Type B pancreatic cell (in vitro differentiated cells): ENCODE data around the gene DCHS2. TPM values are rescaled to one million over a fixed set of nuclear protein-coding genes. Genes with fewer than 3 reads are reported as not detected.

Experiments
- DNase-seq: peaks from one replicate; pipeline ENCODE4 v3.0.0; 2021; ENCODE audit warnings: mixed read lengths; ENCODE audit not compliant: unreplicated experiment; ENCODE audit errors: extremely low spot score
- H3K27ac Mint-ChIP-seq: 2 replicates; pipeline ENCODE4 v1.8.0; 2021; ENCODE audit warnings: mild to moderate bottlenecking, mixed read lengths
- H3K27me3 Mint-ChIP-seq: 2 replicates; pipeline ENCODE4 v1.8.0; 2021; ENCODE audit warnings: mixed read lengths
- H3K36me3 Mint-ChIP-seq: 2 replicates; pipeline ENCODE4 v1.8.0; 2021; ENCODE audit warnings: mixed read lengths
- H3K4me1 Mint-ChIP-seq: one replicate; pipeline ENCODE4 v1.8.0; 2021; ENCODE audit warnings: mixed read lengths; ENCODE audit not compliant: unreplicated experiment
- H3K4me3 Mint-ChIP-seq: 2 replicates; pipeline ENCODE4 v1.8.0; 2021; ENCODE audit warnings: mild to moderate bottlenecking, mixed read lengths
- H3K9me3 Mint-ChIP-seq: 2 replicates; pipeline ENCODE4 v1.8.0; 2021; ENCODE audit warnings: mixed read lengths
- CTCF ChIP-seq: fragments of 200-600 bp; sonication (generic); conservative IDR thresholded peaks from 2 replicates; pipeline ENCODE4 v1.5.0; 2021; ENCODE audit warnings: antibody characterized with exemption, mild to moderate bottlenecking
- total RNA-seq: library from RNA; stranded (reverse); gene quantifications from 2 replicates; pipeline ENCODE4 v1.2.1, GENCODE V29; 2021; ENCODE audit warnings: low replicate concordance

The DCHS2 gene
- total RNA-seq, 1 donor from 2014 or later = 1.8 TPM

GRCh38 chr4:154511981-154512380 is 20.4 kb upstream of the DCHS2 start:
- Mint-ChIP-seq H3K9me3 (no peaks in the 10 kb centered on the region), H3K27ac (peak overlapping the region; percentile 76), H3K4me1 (peaks cover 21% of the 10 kb centered on the region), H3K27me3 (no peaks in the 10 kb centered on the region), H3K36me3 (no peaks in the 10 kb centered on the region), H3K4me3 (peak overlapping the region; percentile 49)
- no peak for TF ChIP-seq CTCF
- DNase-seq = no peak

GRCh38 chr4:154511548-154511947 is 19.9 kb upstream of the DCHS2 start:
- H3K4me1 Mint-ChIP-seq = peaks cover 21% of the 10 kb centered on the region
- no peaks in the 10 kb centered on the region for H3K27me3 Mint-ChIP-seq
- H3K4me3 Mint-ChIP-seq = no peak overlapping the region
- H3K36me3 Mint-ChIP-seq = no peaks in the 10 kb centered on the region
- DNase-seq = no peak
- peak overlapping the region; percentile 76 for H3K27ac Mint-ChIP-seq
- no peak for TF ChIP-seq CTCF
- no peaks in the 10 kb centered on the region for H3K9me3 Mint-ChIP-seq

- Mint-ChIP-seq H3K4me1 (peaks cover 6% of the 10 kb centered on the region), H3K27ac (peak overlapping the region; percentile 95), H3K36me3 (no peaks in the 10 kb centered on the region), H3K9me3 (no peaks in the 10 kb centered on the region), H3K4me3 (peak overlapping the region; percentile 48), H3K27me3 (peaks cover under 1% of the 10 kb centered on the region)
- DNase-seq = no peak
- TF ChIP-seq CTCF = no peak
Measured at GRCh38 chr4:154507156-154507555, 15.6 kb upstream of the DCHS2 start.

- Mint-ChIP-seq H3K4me3 (no peak overlapping the region), H3K27me3 (peaks cover 4% of the 10 kb centered on the region), H3K27ac (peak overlapping the region; percentile 95), H3K36me3 (no peaks in the 10 kb centered on the region), H3K9me3 (no peaks in the 10 kb centered on the region), H3K4me1 (no peaks in the 10 kb centered on the region)
- no peak for DNase-seq
- TF ChIP-seq CTCF = peak; percentile 75
Measured at GRCh38 chr4:154506253-154506652, 14.7 kb upstream of the DCHS2 start.

- peaks cover 7% of the 10 kb centered on the region for H3K27me3 Mint-ChIP-seq
Measured at GRCh38 chr4:154503598-154503997, 12.0 kb upstream of the DCHS2 start.

More at GRCh38 chr4:154503598-154503997, 12.0 kb upstream of the DCHS2 start:
- no peaks in the 10 kb centered on the region for H3K36me3 Mint-ChIP-seq
- no peak for DNase-seq
- no peaks in the 10 kb centered on the region for H3K9me3 Mint-ChIP-seq
- H3K27ac Mint-ChIP-seq = no peak overlapping the region
- no peak overlapping the region for H3K4me3 Mint-ChIP-seq
- peak; percentile 75 for TF ChIP-seq CTCF
- no peaks in the 10 kb centered on the region for H3K4me1 Mint-ChIP-seq
